Measurements from ENCODE around the gene PMFBP1. TPM values are rescaled to one million over a fixed set of nuclear protein-coding genes. Genes with fewer than 3 reads are reported as not detected.

Gene PMFBP1
- total and polyA plus RNA-seq, 2 experiments from 2014 or later: 2.6 to 3.3 TPM

- TF ChIP-seq EZH2 (IDR thresholded peaks at IDR 0.05; ENCODE audit: low read depth, unreplicated experiment) (no peak), REST (IDR thresholded peaks at IDR 0.05; ENCODE audit: unreplicated experiment) (no peak), POLR2AphosphoS5 (IDR thresholded peaks at IDR 0.05; ENCODE audit: low read depth) (no peak), ETS1 (IDR thresholded peaks at IDR 0.05) (no peak), NANOG (IDR thresholded peaks at IDR 0.05; ENCODE audit: borderline replicate concordance) (no peak), JUNB (IDR thresholded peaks at IDR 0.05; ENCODE audit: unreplicated experiment) (no peak), CTCF (conservative IDR thresholded peaks at IDR 0.05; ENCODE audit: low read depth in 2 of 2) (no peak), EZH2phosphoT487 (IDR thresholded peaks at IDR 0.05; ENCODE audit: unreplicated experiment) (no peak), CREB1 (CRISPR knock-in tag; IDR thresholded peaks at IDR 0.05; ENCODE audit: low read depth) (no peak), ZNF114 (CRISPR knock-in tag; IDR thresholded peaks at IDR 0.05) (no peak), ZNF462 (CRISPR knock-in tag; IDR thresholded peaks at IDR 0.05) (no peak)
- Mint-ChIP-seq H3K36me3 (ENCODE audit: low read depth) (no peaks in the 10 kb centered on the region), H3K27ac (peak overlapping the region; percentile 48), H3K9me3 (no peaks in the 10 kb centered on the region), H3K27me3 (ENCODE audit: insufficient read depth, low read depth, poor library complexity) (peaks cover 2% of the 10 kb centered on the region), H3K4me3 (no peak overlapping the region), H3K4me1 (peaks cover 26% of the 10 kb centered on the region)
- H3K4me2 ChIP-seq: no peak overlapping the region
- no peaks in the 10 kb centered on the region for H3K27me3 ChIP-seq (ENCODE audit: insufficient read depth)
- no peaks in the 10 kb centered on the region for H3F3A ChIP-seq (replicated peaks; ENCODE audit: low read depth)
- no peak overlapping the region for H3K27ac ChIP-seq (ENCODE audit: low read depth)
- no peaks in the 10 kb centered on the region for H3K79me2 ChIP-seq (replicated peaks; ENCODE audit: insufficient read depth)
- H3K9me2 ChIP-seq (ENCODE audit: insufficient read depth): no peaks in the 10 kb centered on the region
- no peaks in the 10 kb centered on the region for H4K20me1 ChIP-seq (replicated peaks; ENCODE audit: insufficient read depth)
- peak; percentile 77 for ATAC-seq
- DNase-seq (ENCODE audit: low spot score): peak; percentile 38
- peak overlapping the region; percentile 63; the same call in 1 of the 2 replicates for H2AFZ ChIP-seq
- H3K4me1 ChIP-seq (ENCODE audit: insufficient read depth): peaks cover 8% of the 10 kb centered on the region; the same call in 1 of the 2 replicates
- H3K4me3 ChIP-seq: no peak overlapping the region
- H3K36me3 ChIP-seq (ENCODE audit: insufficient read depth): no peaks in the 10 kb centered on the region
These were observed 26.8 kb upstream of the PMFBP1 start for GRCh38 chr16:72198771-72199201.
